ENCODE measurements around the gene ZNF791. TPM values are rescaled to one million over a fixed set of nuclear protein-coding genes. Genes with fewer than 3 reads are reported as not detected.

ZNF791 gene
- total RNA-seq, 1 donor from 2014 or later: 26.1 TPM

- H3K36me3 Mint-ChIP-seq (ENCODE audit: unreplicated experiment): peaks cover 11% of the 10 kb centered on the region
- H3K27me3 Mint-ChIP-seq (ENCODE audit: unreplicated experiment): no peaks in the 10 kb centered on the region
- DNase-seq (ENCODE audit: extremely low spot score, unreplicated experiment): no peak
- no peaks in the 10 kb centered on the region for H3K4me1 Mint-ChIP-seq (ENCODE audit: unreplicated experiment)
- TF ChIP-seq, protein P1, sequence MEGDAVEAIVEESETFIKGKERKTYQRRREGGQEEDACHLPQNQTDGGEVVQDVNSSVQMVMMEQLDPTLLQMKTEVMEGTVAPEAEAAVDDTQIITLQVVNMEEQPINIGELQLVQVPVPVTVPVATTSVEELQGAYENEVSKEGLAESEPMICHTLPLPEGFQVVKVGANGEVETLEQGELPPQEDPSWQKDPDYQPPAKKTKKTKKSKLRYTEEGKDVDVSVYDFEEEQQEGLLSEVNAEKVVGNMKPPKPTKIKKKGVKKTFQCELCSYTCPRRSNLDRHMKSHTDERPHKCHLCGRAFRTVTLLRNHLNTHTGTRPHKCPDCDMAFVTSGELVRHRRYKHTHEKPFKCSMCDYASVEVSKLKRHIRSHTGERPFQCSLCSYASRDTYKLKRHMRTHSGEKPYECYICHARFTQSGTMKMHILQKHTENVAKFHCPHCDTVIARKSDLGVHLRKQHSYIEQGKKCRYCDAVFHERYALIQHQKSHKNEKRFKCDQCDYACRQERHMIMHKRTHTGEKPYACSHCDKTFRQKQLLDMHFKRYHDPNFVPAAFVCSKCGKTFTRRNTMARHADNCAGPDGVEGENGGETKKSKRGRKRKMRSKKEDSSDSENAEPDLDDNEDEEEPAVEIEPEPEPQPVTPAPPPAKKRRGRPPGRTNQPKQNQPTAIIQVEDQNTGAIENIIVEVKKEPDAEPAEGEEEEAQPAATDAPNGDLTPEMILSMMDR (IDR thresholded peaks at IDR 0.05): no peak
- H3K9me3 Mint-ChIP-seq (ENCODE audit: unreplicated experiment): no peaks in the 10 kb centered on the region
- H3K27ac Mint-ChIP-seq (ENCODE audit: unreplicated experiment): no peak overlapping the region
- H3K4me3 Mint-ChIP-seq (ENCODE audit: unreplicated experiment): no peak overlapping the region
These were observed 39.2 kb downstream of the ZNF791 start for GRCh38 chr19:12649941-12650340.

DNA sequence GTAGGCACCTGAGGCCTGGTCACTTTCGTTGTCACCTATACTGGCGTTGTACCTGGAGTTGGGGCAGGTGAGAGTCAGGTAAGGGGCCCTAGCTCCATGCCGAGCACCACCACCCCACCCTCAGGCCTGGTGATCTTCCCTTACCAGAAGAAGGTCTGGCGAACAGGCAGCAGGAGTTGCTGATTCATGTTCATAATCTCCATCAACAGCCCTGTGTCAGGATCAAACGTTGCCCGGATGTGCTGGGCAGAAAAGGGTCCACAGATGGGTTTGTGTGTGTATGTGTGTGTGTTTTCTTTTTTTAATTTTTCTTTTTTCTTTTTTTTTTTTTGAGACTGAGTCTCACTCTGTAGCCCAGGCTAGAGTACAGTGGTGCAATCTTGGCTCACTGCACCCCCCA lies 41.5 kb downstream of the ZNF791 start:
- H3K36me3 Mint-ChIP-seq (ENCODE audit: unreplicated experiment): peaks cover 27% of the 10 kb centered on the region
- H3K4me3 Mint-ChIP-seq (ENCODE audit: unreplicated experiment): no peak overlapping the region
- H3K27ac Mint-ChIP-seq (ENCODE audit: unreplicated experiment): no peak overlapping the region
- TF ChIP-seq, protein P1 (IDR thresholded peaks at IDR 0.05): no peak
- H3K4me1 Mint-ChIP-seq (ENCODE audit: unreplicated experiment): no peaks in the 10 kb centered on the region
- no peaks in the 10 kb centered on the region for H3K27me3 Mint-ChIP-seq (ENCODE audit: unreplicated experiment)
- H3K9me3 Mint-ChIP-seq (ENCODE audit: unreplicated experiment): no peaks in the 10 kb centered on the region
- DNase-seq (ENCODE audit: extremely low spot score, unreplicated experiment): no peak

DNA sequence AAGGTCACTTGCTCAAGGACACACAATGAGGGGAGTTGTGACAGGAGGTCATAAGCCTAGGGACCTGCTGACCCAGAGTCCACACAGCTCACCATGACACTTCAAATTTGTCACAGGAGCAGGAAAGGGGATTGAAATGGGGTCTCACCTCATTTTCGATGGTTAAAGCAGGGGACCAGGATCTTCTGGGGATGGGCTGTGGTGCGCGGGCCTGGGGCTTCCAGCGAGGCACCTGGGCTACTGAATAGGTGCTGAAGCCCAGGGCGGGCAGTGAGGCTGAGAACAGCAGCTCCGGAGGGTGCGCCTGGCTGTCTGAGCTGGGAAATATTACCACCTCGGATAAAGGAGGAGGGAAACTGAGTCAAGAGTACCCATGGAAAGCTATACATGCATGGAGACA lies 44.8 kb downstream of the ZNF791 start:
- TF ChIP-seq, protein P1 (IDR thresholded peaks at IDR 0.05): no peak
- DNase-seq (ENCODE audit: extremely low spot score, unreplicated experiment): no peak
- Mint-ChIP-seq H3K36me3 (ENCODE audit: unreplicated experiment) (peaks cover 31% of the 10 kb centered on the region), H3K9me3 (ENCODE audit: unreplicated experiment) (no peaks in the 10 kb centered on the region), H3K4me3 (ENCODE audit: unreplicated experiment) (no peak overlapping the region), H3K4me1 (ENCODE audit: unreplicated experiment) (no peaks in the 10 kb centered on the region), H3K27me3 (ENCODE audit: unreplicated experiment) (no peaks in the 10 kb centered on the region), H3K27ac (ENCODE audit: unreplicated experiment) (no peak overlapping the region)

- H3K9me3 Mint-ChIP-seq (ENCODE audit: unreplicated experiment): no peaks in the 10 kb centered on the region
- no peak overlapping the region for H3K27ac Mint-ChIP-seq (ENCODE audit: unreplicated experiment)
- TF ChIP-seq, protein P1 (IDR thresholded peaks at IDR 0.05): no peak
- DNase-seq (ENCODE audit: extremely low spot score, unreplicated experiment): no peak
- H3K36me3 Mint-ChIP-seq (ENCODE audit: unreplicated experiment): peaks cover 22% of the 10 kb centered on the region
- H3K27me3 Mint-ChIP-seq (ENCODE audit: unreplicated experiment): no peaks in the 10 kb centered on the region
- no peaks in the 10 kb centered on the region for H3K4me1 Mint-ChIP-seq (ENCODE audit: unreplicated experiment)
- H3K4me3 Mint-ChIP-seq (ENCODE audit: unreplicated experiment): no peak overlapping the region
These were observed 46.3 kb downstream of the ZNF791 start for GRCh38 chr19:12656899-12657571.

DNA sequence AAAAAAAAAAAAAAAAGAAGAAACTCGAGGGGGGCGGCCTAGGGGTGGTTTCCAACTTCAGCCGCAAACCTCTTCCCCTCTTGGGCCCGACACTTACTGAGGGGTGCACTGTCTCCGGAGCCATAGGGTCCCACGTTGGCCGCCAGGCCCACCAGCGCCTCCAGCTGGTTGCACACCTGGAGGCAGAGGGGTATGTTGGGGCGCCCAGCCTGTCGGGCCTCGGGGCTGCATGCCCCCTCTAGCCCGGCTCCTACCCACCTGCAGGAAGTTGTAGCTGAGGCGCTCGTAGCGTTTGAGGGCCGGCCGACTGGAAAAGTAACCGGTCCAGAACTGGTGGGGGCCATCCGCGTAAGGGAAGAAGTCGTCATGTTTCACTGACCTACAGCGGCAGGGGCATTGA lies 47.2 kb downstream of the ZNF791 start:
- Mint-ChIP-seq H3K9me3 (ENCODE audit: unreplicated experiment) (no peaks in the 10 kb centered on the region), H3K27ac (ENCODE audit: unreplicated experiment) (no peak overlapping the region), H3K4me1 (ENCODE audit: unreplicated experiment) (no peaks in the 10 kb centered on the region), H3K36me3 (ENCODE audit: unreplicated experiment) (peaks cover 23% of the 10 kb centered on the region), H3K4me3 (ENCODE audit: unreplicated experiment) (no peak overlapping the region), H3K27me3 (ENCODE audit: unreplicated experiment) (no peaks in the 10 kb centered on the region)
- DNase-seq (ENCODE audit: extremely low spot score, unreplicated experiment): no peak
- TF ChIP-seq, protein P1 (IDR thresholded peaks at IDR 0.05): no peak

Measured in osteocyte (in vitro differentiated cells).